SK-N-SH treated with all-trans-retinoic acid at 6 μM for 48 hours (cell line): Measurements from ENCODE around the gene P4HTM.

Experiments
- ATAC-seq: fragments of 200-7000 bp; cut with Tn5 transposase; 3 replicates; pipeline ENCODE4 v1.9.1; 2020; ENCODE audit warnings: mild to moderate bottlenecking, moderate library complexity
- ARNTL ChIP-seq: fragments of 450-650 bp; formaldehyde crosslinking; IDR thresholded peaks from 2 replicates; pipeline ENCODE4 v1.5.0; 2020; ENCODE audit warnings: low read depth, mild to moderate bottlenecking, moderate library complexity, borderline replicate concordance
- BACH2 ChIP-seq: fragments of 250-450 bp; sonication (Bioruptor Pico); IDR thresholded peaks from 2 replicates; pipeline ENCODE4 v1.9.0; 2021; ENCODE audit warnings: mild to moderate bottlenecking, borderline replicate concordance
- CSRNP3 ChIP-seq: fragments of 250-450 bp; sonication (Bioruptor Pico); IDR thresholded peaks from 2 replicates; pipeline ENCODE4 v1.5.1; 2021; ENCODE audit warnings: mild to moderate bottlenecking, moderate library complexity
- OSR1 ChIP-seq: fragments of 250-450 bp; sonication (Bioruptor Pico); IDR thresholded peaks from 2 replicates; pipeline ENCODE4 v1.8.0; 2022; ENCODE audit warnings: moderate library complexity, mild to moderate bottlenecking, inconsistent platforms
- PATZ1 ChIP-seq: fragments of 250-450 bp; sonication (Bioruptor Pico); IDR thresholded peaks from 2 replicates; pipeline ENCODE4 v1.8.0; 2020; ENCODE audit warnings: mild to moderate bottlenecking, moderate library complexity, borderline replicate concordance
- POU6F1 ChIP-seq: fragments of 250-450 bp; sonication (Bioruptor Pico); IDR thresholded peaks from 2 replicates; pipeline ENCODE4 v1.8.0; 2021; ENCODE audit warnings: low read depth, mild to moderate bottlenecking, moderate library complexity, borderline replicate concordance
- RARB ChIP-seq: fragments of 250-450 bp; sonication (Bioruptor Pico); IDR thresholded peaks from 2 replicates; pipeline ENCODE4 v1.8.0; 2021; ENCODE audit warnings: mild to moderate bottlenecking, moderate library complexity
- SNAI2 ChIP-seq: fragments of 250-450 bp; sonication (Bioruptor Pico); IDR thresholded peaks from 2 replicates; pipeline ENCODE4 v1.5.0; 2020; ENCODE audit warnings: mild to moderate bottlenecking, moderate library complexity
- TCF4 ChIP-seq: fragments of 250-450 bp; sonication (Bioruptor Pico); IDR thresholded peaks from 2 replicates; pipeline ENCODE4 v1.8.0; 2021; ENCODE audit warnings: mild to moderate bottlenecking, moderate library complexity, borderline replicate concordance
- TOX ChIP-seq: fragments of 250-450 bp; sonication (Bioruptor Pico); IDR thresholded peaks from 2 replicates; pipeline ENCODE4 v1.8.0; 2021; ENCODE audit warnings: mild to moderate bottlenecking, moderate library complexity, borderline replicate concordance
- TSHZ2 ChIP-seq: fragments of 250-450 bp; sonication (Bioruptor Pico); IDR thresholded peaks from 2 replicates; pipeline ENCODE4 v1.5.0; 2020; ENCODE audit warnings: mild to moderate bottlenecking, moderate library complexity
- ZC3H10 ChIP-seq: fragments of 250-450 bp; sonication (Bioruptor Pico); IDR thresholded peaks from 2 replicates; pipeline ENCODE4 v1.5.1; 2021; ENCODE audit warnings: mild to moderate bottlenecking, moderate library complexity
- ZFP3 ChIP-seq: fragments of 250-450 bp; sonication (Bioruptor Pico); IDR thresholded peaks from 2 replicates; pipeline ENCODE4 v1.5.0; 2020; ENCODE audit warnings: mild to moderate bottlenecking, moderate library complexity
- ZFP30 ChIP-seq: fragments of 450-650 bp; formaldehyde crosslinking; IDR thresholded peaks from 2 replicates; pipeline ENCODE4 v1.5.0; 2022; ENCODE audit warnings: mild to moderate bottlenecking, moderate library complexity
- ZNF565 ChIP-seq: fragments of 450-650 bp; formaldehyde crosslinking; conservative IDR thresholded peaks from 2 replicates; pipeline ENCODE4 v1.5.0; 2020; ENCODE audit warnings: low read depth, mild to moderate bottlenecking, moderate library complexity
- ZNF8 ChIP-seq: fragments of 450-650 bp; formaldehyde crosslinking; IDR thresholded peaks from 2 replicates; pipeline ENCODE4 v1.5.0; 2020; ENCODE audit warnings: mild to moderate bottlenecking, moderate library complexity

The P4HTM gene

GRCh38 chr3:49018707-49019006, 28.6 kb downstream of the P4HTM start (continued):
- no peak for TF ChIP-seq TSHZ2
- no peak for TF ChIP-seq ZFP3 (CRISPR knock-in tag)
- no peak for TF ChIP-seq ZC3H10
- no peak for TF ChIP-seq SNAI2 (CRISPR knock-in tag)
- TF ChIP-seq, all 23 proteins: peak for 0

- no peak for ATAC-seq
These were observed 29.9 kb downstream of the P4HTM start for GRCh38 chr3:49019941-49020329.

GRCh38 chr3:49020330-49021212, 30.5 kb downstream of the P4HTM start:
- TF ChIP-seq TCF4 (CRISPR knock-in tag) (no peak), ZFP3 (CRISPR knock-in tag) (no peak), BACH2 (CRISPR knock-in tag) (no peak), OSR1 (CRISPR knock-in tag) (no peak), ZFP30 (no peak), ZNF8 (CRISPR knock-in tag) (no peak), POU6F1 (CRISPR knock-in tag) (no peak), RARB (no peak), PATZ1 (CRISPR knock-in tag) (no peak), CSRNP3 (no peak), ZC3H10 (no peak)
- TF ChIP-seq, all 23 proteins: peak for 0
- ATAC-seq = no peak

More at GRCh38 chr3:49019941-49020329, 29.9 kb downstream of the P4HTM start:
- no peak for TF ChIP-seq RARB

- peak; percentile 63 for ATAC-seq
- no peak for TF ChIP-seq BACH2 (CRISPR knock-in tag)
- peak; percentile 59; the same call in 1 of the 2 replicates for TF ChIP-seq TOX (CRISPR knock-in tag)
- TF ChIP-seq ZC3H10 = no peak
- TF ChIP-seq PATZ1 (CRISPR knock-in tag) = 0 out of 2 replicates have a peak, but pooled peaks have one; percentile 22
- no peak for TF ChIP-seq OSR1 (CRISPR knock-in tag)
- TF ChIP-seq ZNF8 (CRISPR knock-in tag) = no peak
- no peak for TF ChIP-seq ARNTL (CRISPR knock-in tag)
- no peak for TF ChIP-seq RARB
- no peak for TF ChIP-seq TSHZ2
- TF ChIP-seq ZNF565 (CRISPR knock-in tag) = no peak
These were observed 31.3 kb downstream of the P4HTM start for GRCh38 chr3:49021213-49021812.
